Body of pancreas (tissue), 4 donors: ENCODE data around the gene GAL. TPM values are rescaled to one million over a fixed set of nuclear protein-coding genes. Genes with fewer than 3 reads are reported as not detected.

Experiments used
- ATAC-seq: fragments of 150-250 bp; one replicate; pipeline ENCODE4 v1.9.1; 2016
- DNase-seq, 4 donors: peaks; one replicate each; pipeline ENCODE4 v3.0.0-alpha.2; 2019
- H3K27ac ChIP-seq, 4 donors: fragments of 200-600 bp; sonication (generic); 1 replicate in 3 of 4; 2 replicates in 1 of 4; pipeline versions ENCODE4 v1.5.1 to v1.6.1; 2016 to 2019; ENCODE audit warnings: mild to moderate bottlenecking in 1 of 4, mixed read lengths in 1 of 4, moderate library complexity in 1 of 4
- H3K27me3 ChIP-seq, 2 donors: fragments of 200-600 bp; sonication (generic); one replicate each; pipeline ENCODE4 v1.6.0; 2016; ENCODE audit warnings: mild to moderate bottlenecking in 1 of 2
- H3K36me3 ChIP-seq, 2 donors: fragments of 200-600 bp; sonication (generic); replicated peaks in 1 of 2; 2 replicates each; pipeline ENCODE4 v1.5.1; 2016; ENCODE audit warnings: low read depth in 2 of 2; ENCODE audit not compliant: insufficient read depth in 1 of 2
- H3K4me1 ChIP-seq: fragments of 200-600 bp; sonication (generic); one replicate; pipeline ENCODE4 v1.6.0; 2016
- H3K4me3 ChIP-seq, 2 donors: fragments of 200-600 bp; sonication (generic); 1 replicate in 1 of 2; 2 replicates in 1 of 2; pipeline ENCODE4 v1.5.1; 2016 to 2019
- H3K9me3 ChIP-seq, 3 donors: fragments of 200-600 bp; sonication (generic); 1 replicate in 2 of 3; 2 replicates in 1 of 3; pipeline ENCODE4 v1.5.1; 2016
- CTCF ChIP-seq, 7 experiments: fragments of 450-650 bp in 4 of 7; fragments of 200-600 bp in 3 of 7; sonication (generic) in 3 of 7; IDR thresholded peaks; one replicate each; pipeline ENCODE4 v1.5.1; 2016 to 2019; ENCODE audit warnings: antibody characterized with exemption in 7 of 7
- POLR2A ChIP-seq, 3 donors: fragments of 450-650 bp; IDR thresholded peaks; one replicate each; pipeline ENCODE4 v1.6.1; 2016; ENCODE audit warnings: antibody characterized with exemption in 3 of 3, mild to moderate bottlenecking in 2 of 3
- WGBS, 2 donors: methylation state at CpG; one replicate each; pipeline ENCODE4 v1.1.5; 2017; 5-methylcytosine and 5-hydroxymethylcytosine counted together
- intact Hi-C: fragments of 100-400 bp; cut with DNase I; formaldehyde crosslinking; loops from one replicate; pipeline ENCODE4 v1.15.1; 2023
- total RNA-seq, 2 donors: library from RNA; depleted of rRNA; stranded (reverse); fragments of >200 nt; gene quantifications; one replicate each; pipeline ENCODE4 v1.1.0, GENCODE V29; 2016

GAL gene
- total RNA-seq, 2 donors from 2014 or later: 3.4 to 5.9 TPM

GRCh38 chr11:68694431-68695297 is 10.3 kb downstream of the GAL start:
- Histone ChIP-seq H3K27me3 (no peaks in the 10 kb centered on the region), H3K4me3 (no peak overlapping the region), H3K36me3 (no peaks in the 10 kb centered on the region), H3K4me1 (no peaks in the 10 kb centered on the region), H3K9me3 (no peaks in the 10 kb centered on the region), H3K27ac (no peak overlapping the region)
- no peak for TF ChIP-seq POLR2A (IDR thresholded peaks at IDR 0.05)
- TF ChIP-seq CTCF (IDR thresholded peaks at IDR 0.05): no peak
- 67 to 69% methylated on average over 5 of the region's 5 CpGs for WGBS, 2 donors
- intact Hi-C loops: no loop called here
- ATAC-seq (no peak), DNase-seq (no peak)

GRCh38 chr11:68695531-68695930 is 11.2 kb downstream of the GAL start:
- intact Hi-C loops: no loop called here
- Histone ChIP-seq H3K4me3 (no peak overlapping the region), H3K27ac (no peak overlapping the region), H3K9me3 (no peaks in the 10 kb centered on the region), H3K36me3 (no peaks in the 10 kb centered on the region), H3K4me1 (no peaks in the 10 kb centered on the region), H3K27me3 (no peaks in the 10 kb centered on the region)
- ATAC-seq (no peak), DNase-seq (no peak)
- WGBS, 2 donors: 45 to 53% methylated on average over 2 of the region's 2 CpGs
- TF ChIP-seq POLR2A (IDR thresholded peaks at IDR 0.05) (no peak), CTCF (IDR thresholded peaks at IDR 0.05) (no peak)

GRCh38 chr11:68698993-68699392 is 14.6 kb downstream of the GAL start:
- no peak overlapping the region for H3K27ac ChIP-seq
- ATAC-seq (no peak), DNase-seq (no peak)
- H3K4me1 ChIP-seq: no peaks in the 10 kb centered on the region
- H3K36me3 ChIP-seq: no peaks in the 10 kb centered on the region
- WGBS, 2 donors: 79 to 80% methylated on average over 2 of the region's 2 CpGs
- H3K9me3 ChIP-seq: no peaks in the 10 kb centered on the region
- H3K27me3 ChIP-seq: no peaks in the 10 kb centered on the region
- intact Hi-C loops: no loop called here
- no peak overlapping the region for H3K4me3 ChIP-seq
- TF ChIP-seq POLR2A (IDR thresholded peaks at IDR 0.05): no peak
- TF ChIP-seq CTCF (IDR thresholded peaks at IDR 0.05): no peak

GRCh38 chr11:68704887-68705286 is 20.5 kb downstream of the GAL start:
- no peaks in the 10 kb centered on the region for H3K27me3 ChIP-seq
- no peak overlapping the region for H3K4me3 ChIP-seq
- WGBS, 2 donors: 17 to 24% methylated on average over 15 to 16 of the region's 16 CpGs
- DNase-seq: no peak
- no peaks in the 10 kb centered on the region for H3K4me1 ChIP-seq
- H3K9me3 ChIP-seq: no peaks in the 10 kb centered on the region
- TF ChIP-seq CTCF (IDR thresholded peaks at IDR 0.05) (no peak), POLR2A (IDR thresholded peaks at IDR 0.05) (no peak)
- intact Hi-C loops: no loop called here
- no peaks in the 10 kb centered on the region for H3K36me3 ChIP-seq
- no peak for ATAC-seq
- H3K27ac ChIP-seq: no peak overlapping the region

- no peak for TF ChIP-seq POLR2A (IDR thresholded peaks at IDR 0.05)
- no peak for TF ChIP-seq CTCF (IDR thresholded peaks at IDR 0.05)
Observed at GRCh38 chr11:68707527-68707926, 23.2 kb downstream of the GAL start.

More at GRCh38 chr11:68707527-68707926, 23.2 kb downstream of the GAL start:
- Histone ChIP-seq H3K27ac (no peak overlapping the region), H3K4me1 (no peaks in the 10 kb centered on the region), H3K27me3 (no peaks in the 10 kb centered on the region), H3K9me3 (no peaks in the 10 kb centered on the region), H3K4me3 (no peak overlapping the region), H3K36me3 (no peaks in the 10 kb centered on the region)
- WGBS, 2 donors: 73 to 80% methylated on average over 7 of the region's 7 CpGs
- ATAC-seq: no peak
- intact Hi-C loops: no loop called here
- DNase-seq: no peak
